ENCODE data around the gene IFIH1. TPM values are rescaled to one million over a fixed set of nuclear protein-coding genes. Genes with fewer than 3 reads are reported as not detected.

The IFIH1 gene
- total and polyA plus RNA-seq, 12 donors: 7.8 to 25.6 (median 15.2) TPM

DNA sequence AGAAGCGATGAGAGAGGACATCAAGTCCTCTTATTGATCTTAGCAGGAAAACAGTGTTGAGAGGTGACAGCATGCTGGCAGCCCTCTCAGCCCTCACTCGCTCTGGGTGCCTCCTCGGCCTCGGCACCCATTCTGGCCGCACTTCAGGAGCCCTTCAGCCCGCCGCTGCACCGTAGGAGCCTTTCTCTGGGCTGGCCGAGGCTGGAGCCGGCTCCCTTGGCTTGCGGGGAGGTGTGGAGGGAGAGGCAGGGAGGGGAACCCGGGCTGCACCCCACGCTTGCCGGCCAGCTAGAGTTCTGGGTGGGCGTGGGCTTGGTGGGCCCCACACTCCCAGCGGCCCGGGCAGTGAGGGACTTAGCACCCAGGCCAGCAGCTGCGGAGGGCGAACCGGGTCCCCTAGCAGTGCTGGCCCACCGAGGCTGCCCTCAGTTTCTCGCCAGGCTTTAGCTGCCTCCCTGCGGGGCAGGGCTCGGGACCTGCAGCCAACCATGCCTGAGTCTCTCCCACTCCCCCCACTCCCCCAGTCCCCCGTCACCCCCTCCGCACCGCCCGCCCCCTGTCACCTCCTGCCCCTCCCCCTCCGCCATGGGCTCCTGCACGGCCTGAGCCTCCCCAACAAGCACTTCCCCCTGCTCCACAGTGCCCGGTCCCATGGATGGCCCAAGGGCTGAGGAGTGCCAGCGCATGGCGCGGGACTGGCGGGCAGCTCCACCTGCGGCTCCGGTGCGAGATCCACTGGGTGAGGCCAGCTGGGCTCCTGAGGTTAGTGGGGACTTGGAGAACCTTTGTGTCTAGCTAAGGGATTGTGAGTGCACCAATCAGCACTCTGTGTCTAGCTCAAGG, 83.6 kb downstream of the IFIH1 start:
- no peaks in the 10 kb centered on the region for H3K27me3 ChIP-seq
- TF ChIP-seq, protein P1, sequence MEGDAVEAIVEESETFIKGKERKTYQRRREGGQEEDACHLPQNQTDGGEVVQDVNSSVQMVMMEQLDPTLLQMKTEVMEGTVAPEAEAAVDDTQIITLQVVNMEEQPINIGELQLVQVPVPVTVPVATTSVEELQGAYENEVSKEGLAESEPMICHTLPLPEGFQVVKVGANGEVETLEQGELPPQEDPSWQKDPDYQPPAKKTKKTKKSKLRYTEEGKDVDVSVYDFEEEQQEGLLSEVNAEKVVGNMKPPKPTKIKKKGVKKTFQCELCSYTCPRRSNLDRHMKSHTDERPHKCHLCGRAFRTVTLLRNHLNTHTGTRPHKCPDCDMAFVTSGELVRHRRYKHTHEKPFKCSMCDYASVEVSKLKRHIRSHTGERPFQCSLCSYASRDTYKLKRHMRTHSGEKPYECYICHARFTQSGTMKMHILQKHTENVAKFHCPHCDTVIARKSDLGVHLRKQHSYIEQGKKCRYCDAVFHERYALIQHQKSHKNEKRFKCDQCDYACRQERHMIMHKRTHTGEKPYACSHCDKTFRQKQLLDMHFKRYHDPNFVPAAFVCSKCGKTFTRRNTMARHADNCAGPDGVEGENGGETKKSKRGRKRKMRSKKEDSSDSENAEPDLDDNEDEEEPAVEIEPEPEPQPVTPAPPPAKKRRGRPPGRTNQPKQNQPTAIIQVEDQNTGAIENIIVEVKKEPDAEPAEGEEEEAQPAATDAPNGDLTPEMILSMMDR (IDR thresholded peaks at IDR 0.05): no peak
- no peak for DNase-seq
- intact Hi-C loops (cut with DNase I): no loop called here
- H3K4me3 ChIP-seq: no peak overlapping the region
- H3K9me3 ChIP-seq (replicated peaks in 1 of 3): no peaks in the 10 kb centered on the region
- H3K4me1 ChIP-seq (replicated peaks in 1 of 2): no peaks in the 10 kb centered on the region
- 90 to 100% (median 95%) methylated on average over 11 to 38 of the region's 38 CpGs for WGBS, 4 donors
- H3K36me3 ChIP-seq (replicated peaks in 1 of 2): no peaks in the 10 kb centered on the region
- no peak overlapping the region for H3K27ac ChIP-seq

DNA sequence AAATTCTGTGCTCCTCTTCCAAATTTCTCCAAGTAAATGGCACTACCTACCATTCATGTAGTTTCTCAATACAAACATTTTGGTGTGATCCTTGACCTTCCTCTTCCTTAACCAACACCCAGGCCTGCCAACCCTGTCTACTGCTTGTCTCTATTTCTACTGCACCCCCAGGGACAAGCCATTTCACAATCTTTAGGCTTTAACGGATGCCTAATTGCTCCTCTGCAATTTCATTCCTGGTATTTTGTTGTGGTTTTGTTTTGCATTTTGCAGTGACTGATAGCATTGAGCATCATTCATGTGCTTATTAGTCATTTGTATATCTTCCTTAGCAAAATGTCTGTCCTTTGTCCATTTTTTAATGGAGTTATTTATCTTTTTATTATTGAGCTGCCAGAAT, 85.3 kb downstream of the IFIH1 start:
- no peak overlapping the region for H3K27ac ChIP-seq
- no peaks in the 10 kb centered on the region for H3K4me1 ChIP-seq (replicated peaks in 1 of 2)
- H3K4me3 ChIP-seq: no peak overlapping the region
- no peaks in the 10 kb centered on the region for H3K27me3 ChIP-seq
- DNase-seq: no peak
- no peak for TF ChIP-seq POLR2A (IDR thresholded peaks at IDR 0.05)
- TF ChIP-seq, protein P1 (IDR thresholded peaks at IDR 0.05): no peak
- 54 to 71% (median 61%) methylated on average over 1 of the region's 1 CpG for WGBS, 4 donors
- H3K9me3 ChIP-seq (replicated peaks in 1 of 3): no peaks in the 10 kb centered on the region
- H3K36me3 ChIP-seq (replicated peaks in 1 of 2): no peaks in the 10 kb centered on the region
- intact Hi-C loops (cut with DNase I): no loop called here

DNA sequence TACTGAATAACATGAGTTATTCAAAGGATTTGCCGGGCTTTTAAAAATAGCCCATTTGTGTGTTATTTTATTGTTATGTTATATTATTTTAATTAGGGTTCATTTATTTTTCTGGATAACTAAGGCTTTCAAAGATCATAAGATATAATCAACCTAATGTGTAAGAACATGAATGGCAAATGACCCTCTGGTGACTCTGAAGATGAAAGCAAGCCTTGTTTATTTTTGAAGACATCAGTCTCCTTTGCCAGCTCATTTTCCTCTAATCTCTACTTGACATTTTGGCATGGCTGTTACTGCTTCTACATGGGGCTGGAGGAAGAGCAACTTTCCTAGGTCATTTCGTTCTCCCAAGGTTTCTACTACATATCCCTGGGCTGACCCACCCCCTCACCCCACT, 85.8 kb downstream of the IFIH1 start:
- Histone ChIP-seq H3K27me3 (no peaks in the 10 kb centered on the region), H3K4me3 (no peak overlapping the region), H3K36me3 (replicated peaks in 1 of 2) (no peaks in the 10 kb centered on the region), H3K9me3 (replicated peaks in 1 of 3) (no peaks in the 10 kb centered on the region), H3K27ac (no peak overlapping the region), H3K4me1 (replicated peaks in 1 of 2) (no peaks in the 10 kb centered on the region)
- WGBS, 4 donors: 48 to 51% (median 50%) methylated on average over 2 of the region's 2 CpGs
- intact Hi-C loops (cut with DNase I): no loop called here
- DNase-seq: no peak
- TF ChIP-seq POLR2A (IDR thresholded peaks at IDR 0.05): no peak
- TF ChIP-seq, protein P1 (IDR thresholded peaks at IDR 0.05): no peak

DNA sequence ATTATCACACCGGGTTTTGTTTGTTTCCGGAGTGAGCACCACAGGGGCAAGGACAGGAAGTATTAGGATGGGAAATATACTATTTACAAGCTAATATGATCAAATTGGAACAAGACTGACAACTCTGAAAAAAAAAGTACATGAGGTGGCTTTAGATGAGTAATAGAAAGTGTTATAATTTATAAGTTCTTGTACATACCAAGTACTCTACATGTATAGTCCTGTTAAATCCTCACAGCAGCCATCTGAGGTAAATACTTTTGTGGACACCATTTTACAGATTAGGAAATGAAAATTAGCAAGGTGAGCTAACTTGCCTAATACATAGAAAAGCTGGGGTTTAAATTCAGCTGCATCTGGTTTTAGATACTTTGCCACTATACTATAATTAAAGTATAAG, 86.5 kb downstream of the IFIH1 start:
- no peak for DNase-seq
- 61 to 88% (median 65%) methylated on average over 2 of the region's 2 CpGs for WGBS, 4 donors
- no peaks in the 10 kb centered on the region for H3K27me3 ChIP-seq
- intact Hi-C loops (cut with DNase I): no loop called here
- no peak overlapping the region for H3K4me3 ChIP-seq
- no peaks in the 10 kb centered on the region for H3K36me3 ChIP-seq (replicated peaks in 1 of 2)
- no peaks in the 10 kb centered on the region for H3K9me3 ChIP-seq (replicated peaks in 1 of 3)
- TF ChIP-seq POLR2A (IDR thresholded peaks at IDR 0.05): no peak
- TF ChIP-seq, protein P1 (IDR thresholded peaks at IDR 0.05): no peak
- H3K4me1 ChIP-seq (replicated peaks in 1 of 2): no peaks in the 10 kb centered on the region
- no peak overlapping the region for H3K27ac ChIP-seq
